Peyer's patch (tissue), 4 donors: ENCODE results near the gene ZNF692.

ENCODE experiments used
- CTCF ChIP-seq, 6 experiments: fragments of 450-650 bp in 4 of 6; fragments of 200-600 bp in 2 of 6; sonication (generic) in 1 of 6; IDR thresholded peaks; one replicate each; pipeline ENCODE4 v1.5.1; 2017 to 2019; ENCODE audit warnings: antibody characterized with exemption in 6 of 6, mild to moderate bottlenecking in 3 of 6, moderate library complexity in 1 of 6
- POLR2A ChIP-seq, 2 donors: fragments of 450-650 bp; IDR thresholded peaks; one replicate each; pipeline ENCODE4 v1.5.1; 2017; ENCODE audit warnings: antibody characterized with exemption in 2 of 2, mild to moderate bottlenecking in 2 of 2, moderate library complexity in 2 of 2

- no peak for TF ChIP-seq CTCF (IDR thresholded peaks at IDR 0.05)
- TF ChIP-seq POLR2A (IDR thresholded peaks at IDR 0.05): no peak
Measured at GRCh38 chr1:248813546-248813945, 45.3 kb downstream of the ZNF692 start.
